Trophoblast cell (in vitro differentiated cells and primary cell): ENCODE data around the gene MYT1.

ENCODE experiments used
- DNase-seq, 2 donors: peaks; one replicate each; pipeline ENCODE4 v3.0.0-alpha.2; 2016
- H2AFZ ChIP-seq: 2 replicates; pipeline ENCODE4 v1.6.1; 2013; ENCODE audit warnings: low read length, moderate library complexity, mild to moderate bottlenecking; ENCODE audit not compliant: insufficient read depth, poor library complexity
- H2AK5ac ChIP-seq: 2 replicates; pipeline ENCODE4 v1.6.1; 2013; ENCODE audit warnings: mild to moderate bottlenecking, low read length
- H2BK120ac ChIP-seq: 2 replicates; pipeline ENCODE4 v1.6.1; 2013; ENCODE audit warnings: low read length, mild to moderate bottlenecking, moderate library complexity; ENCODE audit not compliant: insufficient read depth, poor library complexity
- H2BK12ac ChIP-seq: 2 replicates; pipeline ENCODE4 v1.6.1; 2013; ENCODE audit warnings: mild to moderate bottlenecking, low read length, moderate library complexity
- H2BK5ac ChIP-seq: 2 replicates; pipeline ENCODE4 v1.6.1; 2013; ENCODE audit warnings: low read length, low read depth, moderate library complexity, mild to moderate bottlenecking; ENCODE audit not compliant: poor library complexity
- H3K14ac ChIP-seq: 2 replicates; pipeline ENCODE4 v1.6.1; 2013; ENCODE audit warnings: mild to moderate bottlenecking, low read length
- H3K18ac ChIP-seq: 2 replicates; pipeline ENCODE4 v1.6.1; 2013; ENCODE audit warnings: mild to moderate bottlenecking, low read length
- H3K23ac ChIP-seq: 2 replicates; pipeline ENCODE4 v1.6.1; 2013; ENCODE audit warnings: low read length
- H3K27ac ChIP-seq: 2 replicates; pipeline ENCODE4 v1.5.1; 2013; ENCODE audit warnings: low read depth, mild to moderate bottlenecking, inconsistent platforms, low read length, moderate library complexity
- H3K27me3 ChIP-seq: 2 replicates; pipeline ENCODE4 v1.6.1; 2013; ENCODE audit warnings: inconsistent platforms, mild to moderate bottlenecking, low read length, moderate library complexity; ENCODE audit not compliant: insufficient read depth
- H3K36me3 ChIP-seq, 2 experiments: 1 replicate in 1 of 2; 2 replicates in 1 of 2; pipeline ENCODE4 v1.6.1; 2013; ENCODE audit warnings: low read length in 2 of 2, mild to moderate bottlenecking in 2 of 2, moderate library complexity in 1 of 2; ENCODE audit not compliant: insufficient read depth in 2 of 2, control insufficient read depth in 1 of 2
- H3K4ac ChIP-seq: 2 replicates; pipeline ENCODE4 v1.6.1; 2013; ENCODE audit warnings: low read depth, mild to moderate bottlenecking, low read length, moderate library complexity
- H3K4me1 ChIP-seq, 2 experiments: 1 replicate in 1 of 2; 2 replicates in 1 of 2; pipeline ENCODE4 v1.6.1; 2013; ENCODE audit warnings: low read length in 2 of 2, mild to moderate bottlenecking in 2 of 2, moderate library complexity in 1 of 2; ENCODE audit not compliant: insufficient read depth in 2 of 2, control insufficient read depth in 1 of 2
- H3K4me2 ChIP-seq: 2 replicates; pipeline ENCODE4 v1.6.1; 2013; ENCODE audit warnings: inconsistent platforms, mild to moderate bottlenecking, low read length, moderate library complexity
- H3K4me3 ChIP-seq: 2 replicates; pipeline ENCODE4 v1.5.1; 2013; ENCODE audit warnings: mild to moderate bottlenecking, low read depth, low read length, inconsistent platforms
- H3K79me1 ChIP-seq: one replicate; pipeline ENCODE4 v1.6.1; 2013; ENCODE audit warnings: low read length
- H3K79me2 ChIP-seq: 2 replicates; pipeline ENCODE4 v1.6.1; 2013; ENCODE audit warnings: low read length, mild to moderate bottlenecking; ENCODE audit not compliant: control insufficient read depth, insufficient read depth, poor library complexity
- H3K9ac ChIP-seq: 2 replicates; pipeline ENCODE4 v1.6.1; 2013; ENCODE audit warnings: mild to moderate bottlenecking, low read length
- H3K9me3 ChIP-seq: 2 replicates; pipeline ENCODE4 v1.6.1; 2013; ENCODE audit warnings: low read depth, mild to moderate bottlenecking, control low read depth, inconsistent platforms, low read length; ENCODE audit not compliant: insufficient read depth
- H4K12ac ChIP-seq: 2 replicates; pipeline ENCODE4 v1.6.1; 2013; ENCODE audit warnings: low read depth, mild to moderate bottlenecking, low read length, moderate library complexity
- H4K8ac ChIP-seq: 2 replicates; pipeline ENCODE4 v1.6.1; 2013; ENCODE audit warnings: low read depth, mild to moderate bottlenecking, low read length, moderate library complexity
- H4K91ac ChIP-seq: one replicate; pipeline ENCODE4 v1.6.1; 2013; ENCODE audit warnings: low read depth, mild to moderate bottlenecking, low read length, moderate library complexity
- WGBS: extraction: QIAGEN DNeasy Blood & Tissue Kit; methylation state at CpG from one replicate; pipeline ENCODE4 v1.1.7; 2013; ENCODE audit warnings: missing lambda C conversion rate; ENCODE audit not compliant: insufficient read length, insufficient coverage; ENCODE audit errors: extremely low coverage; 5-methylcytosine and 5-hydroxymethylcytosine counted together

The MYT1 gene

GRCh38 chr20:64188682-64189529 lies 24.7 kb downstream of the MYT1 start:
- no peak overlapping the region for H3K4ac ChIP-seq
- no peaks in the 10 kb centered on the region for H3K79me2 ChIP-seq
- no peak overlapping the region for H2AK5ac ChIP-seq
- H3K14ac ChIP-seq = no peak overlapping the region
- no CpG with 5 or more reads among the region's 21 CpGs for WGBS
- H3K23ac ChIP-seq = no peak overlapping the region
- no peak overlapping the region for H2BK120ac ChIP-seq
- H3K36me3 ChIP-seq = no peaks in the 10 kb centered on the region
- no peaks in the 10 kb centered on the region for H3K79me1 ChIP-seq
- H3K27ac ChIP-seq = no peak overlapping the region
- no peak overlapping the region for H4K91ac ChIP-seq
- no peak overlapping the region for H2BK12ac ChIP-seq
- H4K8ac ChIP-seq = no peak overlapping the region
- H4K12ac ChIP-seq = no peak overlapping the region
- peak in 1 of 2 donors; percentile 3 for DNase-seq
- no peaks in the 10 kb centered on the region for H3K27me3 ChIP-seq
- H3K9me3 ChIP-seq = peaks cover 10% of the 10 kb centered on the region
- no peak overlapping the region for H2AFZ ChIP-seq
- no peak overlapping the region for H3K4me3 ChIP-seq
- H3K9ac ChIP-seq = no peak overlapping the region
- peaks cover 0 to 2% of the 10 kb centered on the region in 2 experiments for H3K4me1 ChIP-seq
- no peak overlapping the region for H3K4me2 ChIP-seq
- H3K18ac ChIP-seq = no peak overlapping the region
- H2BK5ac ChIP-seq = no peak overlapping the region

- H2BK120ac ChIP-seq = no peak overlapping the region
- no peaks in the 10 kb centered on the region for H3K79me1 ChIP-seq
- no peak overlapping the region for H3K14ac ChIP-seq
- H3K4me2 ChIP-seq = no peak overlapping the region
- H3K23ac ChIP-seq = no peak overlapping the region
- H2BK12ac ChIP-seq = no peak overlapping the region
- no peak overlapping the region for H4K91ac ChIP-seq
- H3K36me3 ChIP-seq = no peaks in the 10 kb centered on the region
- peaks cover 0 to 2% of the 10 kb centered on the region in 2 experiments for H3K4me1 ChIP-seq
- H2AFZ ChIP-seq = no peak overlapping the region
- no peaks in the 10 kb centered on the region for H3K27me3 ChIP-seq
- H3K4me3 ChIP-seq = no peak overlapping the region
- no peak overlapping the region for H3K4ac ChIP-seq
- no peak for DNase-seq
- no peak overlapping the region for H2BK5ac ChIP-seq
- peaks cover 10% of the 10 kb centered on the region for H3K9me3 ChIP-seq
- no peaks in the 10 kb centered on the region for H3K79me2 ChIP-seq
- H2AK5ac ChIP-seq = no peak overlapping the region
- no peak overlapping the region for H3K9ac ChIP-seq
- H3K27ac ChIP-seq = no peak overlapping the region
- H3K18ac ChIP-seq = no peak overlapping the region
- H4K8ac ChIP-seq = no peak overlapping the region
- no CpG with 5 or more reads among the region's 5 CpGs for WGBS
- no peak overlapping the region for H4K12ac ChIP-seq
These were observed 25.3 kb downstream of the MYT1 start for GRCh38 chr20:64189530-64189966.

GRCh38 chr20:64189986-64190385 lies 25.7 kb downstream of the MYT1 start:
- Histone ChIP-seq H3K9me3 (peaks cover 8% of the 10 kb centered on the region), H3K23ac (no peak overlapping the region), H2BK5ac (no peak overlapping the region), H3K4me3 (no peak overlapping the region), H3K18ac (no peak overlapping the region), H3K4ac (no peak overlapping the region), H3K79me2 (no peaks in the 10 kb centered on the region), H2BK12ac (no peak overlapping the region), H2AFZ (no peak overlapping the region), H2BK120ac (no peak overlapping the region), H3K9ac (no peak overlapping the region), H3K4me2 (no peak overlapping the region), H4K12ac (no peak overlapping the region), H4K91ac (no peak overlapping the region), H3K4me1 (peaks cover 0 to 2% of the 10 kb centered on the region in 2 experiments), H3K36me3 (no peaks in the 10 kb centered on the region), H4K8ac (no peak overlapping the region), H3K14ac (no peak overlapping the region), H3K27me3 (no peaks in the 10 kb centered on the region), H3K79me1 (no peaks in the 10 kb centered on the region), H3K27ac (no peak overlapping the region), H2AK5ac (no peak overlapping the region)
- WGBS = no CpG with 5 or more reads among the region's 8 CpGs
- no peak for DNase-seq

GRCh38 chr20:64191002-64191401 lies 26.8 kb downstream of the MYT1 start:
- peaks cover 0 to 2% of the 10 kb centered on the region in 2 experiments for H3K4me1 ChIP-seq
- no peak overlapping the region for H4K12ac ChIP-seq
- H2AK5ac ChIP-seq = no peak overlapping the region
- no peak overlapping the region for H3K4ac ChIP-seq
- no peak overlapping the region for H4K91ac ChIP-seq
- no peak overlapping the region for H3K23ac ChIP-seq
- H3K36me3 ChIP-seq = no peaks in the 10 kb centered on the region
- H3K18ac ChIP-seq = no peak overlapping the region
- no peaks in the 10 kb centered on the region for H3K79me1 ChIP-seq
- no peak overlapping the region for H2BK12ac ChIP-seq
- H3K4me2 ChIP-seq = no peak overlapping the region
- no peak overlapping the region for H4K8ac ChIP-seq
- no peak overlapping the region for H3K14ac ChIP-seq
- no peak overlapping the region for H2AFZ ChIP-seq
- no CpG with 5 or more reads among the region's 4 CpGs for WGBS
- no peaks in the 10 kb centered on the region for H3K79me2 ChIP-seq
- no peak overlapping the region for H3K27ac ChIP-seq
- no peak for DNase-seq
- no peak overlapping the region for H3K9ac ChIP-seq
- H3K9me3 ChIP-seq = peaks cover 5% of the 10 kb centered on the region
- no peak overlapping the region for H2BK5ac ChIP-seq
- no peak overlapping the region for H2BK120ac ChIP-seq
- no peaks in the 10 kb centered on the region for H3K27me3 ChIP-seq
- no peak overlapping the region for H3K4me3 ChIP-seq
